Measurements from ENCODE around the gene ARPP21. TPM values are rescaled to one million over a fixed set of nuclear protein-coding genes. Genes with fewer than 3 reads are reported as not detected.

ARPP21 gene
- total and polyA plus RNA-seq, 8 donors, result 0.26 to 0.31 TPM; not detected in 6

- intact Hi-C loops (cut with DNase I), result no loop called here
- Histone ChIP-seq H3K27ac (no peak overlapping the region), H3K36me3 (no peaks in the 10 kb centered on the region), H3K27me3 (no peaks in the 10 kb centered on the region), H3K9me3 (no peaks in the 10 kb centered on the region), H3K4me1 (no peaks in the 10 kb centered on the region), H3K4me3 (no peak overlapping the region)
- ATAC-seq (no peak), FAIRE-seq (no peak), DNase-seq (no peak)
- TF ChIP-seq, protein P1, sequence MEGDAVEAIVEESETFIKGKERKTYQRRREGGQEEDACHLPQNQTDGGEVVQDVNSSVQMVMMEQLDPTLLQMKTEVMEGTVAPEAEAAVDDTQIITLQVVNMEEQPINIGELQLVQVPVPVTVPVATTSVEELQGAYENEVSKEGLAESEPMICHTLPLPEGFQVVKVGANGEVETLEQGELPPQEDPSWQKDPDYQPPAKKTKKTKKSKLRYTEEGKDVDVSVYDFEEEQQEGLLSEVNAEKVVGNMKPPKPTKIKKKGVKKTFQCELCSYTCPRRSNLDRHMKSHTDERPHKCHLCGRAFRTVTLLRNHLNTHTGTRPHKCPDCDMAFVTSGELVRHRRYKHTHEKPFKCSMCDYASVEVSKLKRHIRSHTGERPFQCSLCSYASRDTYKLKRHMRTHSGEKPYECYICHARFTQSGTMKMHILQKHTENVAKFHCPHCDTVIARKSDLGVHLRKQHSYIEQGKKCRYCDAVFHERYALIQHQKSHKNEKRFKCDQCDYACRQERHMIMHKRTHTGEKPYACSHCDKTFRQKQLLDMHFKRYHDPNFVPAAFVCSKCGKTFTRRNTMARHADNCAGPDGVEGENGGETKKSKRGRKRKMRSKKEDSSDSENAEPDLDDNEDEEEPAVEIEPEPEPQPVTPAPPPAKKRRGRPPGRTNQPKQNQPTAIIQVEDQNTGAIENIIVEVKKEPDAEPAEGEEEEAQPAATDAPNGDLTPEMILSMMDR (IDR thresholded peaks at IDR 0.05), result no peak
- WGBS, 2 donors, result 48% methylated on average over 3 of the region's 3 CpGs
Measured at GRCh38 chr3:35597490-35597889, 41.8 kb upstream of the ARPP21 start.

GRCh38 chr3:35598804-35599203 is 40.5 kb upstream of the ARPP21 start:
- no peak for ATAC-seq
- Histone ChIP-seq H3K36me3 (no peaks in the 10 kb centered on the region), H3K4me3 (no peak overlapping the region), H3K4me1 (no peaks in the 10 kb centered on the region), H3K27me3 (no peaks in the 10 kb centered on the region), H3K9me3 (no peaks in the 10 kb centered on the region), H3K27ac (no peak overlapping the region)
- no peak for DNase-seq
- FAIRE-seq, result no peak
- WGBS, 2 donors, result 60 to 75% methylated on average over 1 of the region's 1 CpG
- TF ChIP-seq, protein P1 (IDR thresholded peaks at IDR 0.05), result no peak
- intact Hi-C loops (cut with DNase I), result no loop called here

DNA sequence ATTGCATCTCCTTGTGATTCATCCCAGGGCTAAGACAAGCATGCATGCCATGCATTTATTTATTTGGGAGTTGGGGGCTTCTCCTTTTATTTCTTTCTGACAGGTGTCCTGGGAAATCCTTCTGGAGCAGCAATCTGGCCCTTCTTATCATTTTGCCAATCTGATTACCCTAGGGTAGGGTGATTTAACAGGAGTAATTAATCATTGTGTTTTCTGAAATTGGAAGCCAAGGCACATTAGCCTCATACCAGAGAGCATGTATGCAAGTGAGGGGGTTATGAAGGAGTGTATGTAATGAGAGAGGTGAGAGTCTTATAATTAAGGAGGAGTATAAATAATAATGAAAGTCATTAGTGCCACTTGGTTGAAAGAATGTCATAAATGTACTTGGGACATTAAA is 37.4 kb upstream of the ARPP21 start:
- H3K27ac ChIP-seq, result no peak overlapping the region
- intact Hi-C loops (cut with DNase I), result no loop called here
- no peak overlapping the region for H3K4me3 ChIP-seq
- no peak for DNase-seq
- ATAC-seq, result no peak
- no peak for FAIRE-seq
- H3K9me3 ChIP-seq, result no peaks in the 10 kb centered on the region
- TF ChIP-seq, protein P1 (IDR thresholded peaks at IDR 0.05), result no peak
- no peaks in the 10 kb centered on the region for H3K36me3 ChIP-seq
- no peaks in the 10 kb centered on the region for H3K4me1 ChIP-seq
- H3K27me3 ChIP-seq, result no peaks in the 10 kb centered on the region

DNA sequence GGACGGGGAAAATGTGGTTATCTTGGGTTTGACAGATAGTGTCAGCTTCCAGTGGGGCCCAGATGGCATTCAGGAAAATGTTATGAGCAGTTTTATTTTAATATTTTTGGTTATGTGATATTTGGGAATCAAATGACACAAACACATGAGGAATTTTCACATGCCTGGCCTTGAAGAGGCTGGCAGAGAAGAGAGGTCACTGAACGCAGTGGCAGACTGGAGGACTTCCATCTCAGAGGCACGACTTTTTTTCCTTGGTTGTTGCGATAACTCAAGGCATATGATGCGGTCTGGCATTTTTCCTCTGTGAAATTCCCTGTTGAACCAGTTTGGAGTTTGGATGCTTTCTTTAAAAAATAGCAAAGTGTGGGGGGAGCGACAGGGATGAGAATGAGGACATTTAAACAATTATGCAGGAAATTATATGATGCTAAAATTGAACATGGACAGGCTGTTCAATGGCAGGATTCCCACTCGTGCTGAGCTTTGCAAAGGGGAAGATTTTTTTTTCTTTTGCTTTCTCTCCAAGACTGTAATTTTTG is 36.9 kb upstream of the ARPP21 start:
- Histone ChIP-seq H3K9me3 (no peaks in the 10 kb centered on the region), H3K4me1 (no peaks in the 10 kb centered on the region), H3K36me3 (no peaks in the 10 kb centered on the region), H3K27ac (no peak overlapping the region), H3K27me3 (no peaks in the 10 kb centered on the region), H3K4me3 (no peak overlapping the region)
- intact Hi-C loops (cut with DNase I), result no loop called here
- WGBS, 2 donors, result 38 to 41% methylated on average over 7 of the region's 7 CpGs
- no peak for ATAC-seq
- no peak for FAIRE-seq
- TF ChIP-seq, protein P1 (IDR thresholded peaks at IDR 0.05), result no peak
- no peak for DNase-seq

- Histone ChIP-seq H3K4me3 (no peak overlapping the region), H3K27me3 (no peaks in the 10 kb centered on the region), H3K9me3 (no peaks in the 10 kb centered on the region), H3K27ac (no peak overlapping the region), H3K36me3 (no peaks in the 10 kb centered on the region), H3K4me1 (no peaks in the 10 kb centered on the region)
- ATAC-seq (no peak), FAIRE-seq (no peak), DNase-seq (no peak)
- TF ChIP-seq, protein P1 (IDR thresholded peaks at IDR 0.05), result no peak
- intact Hi-C loops (cut with DNase I), result no loop called here
- 49 to 54% methylated on average over 3 of the region's 3 CpGs for WGBS, 2 donors
Measured at GRCh38 chr3:35616346-35616745, 23.0 kb upstream of the ARPP21 start.
